Measurements from ENCODE around the gene TNP1.

The TNP1 gene, protein sequence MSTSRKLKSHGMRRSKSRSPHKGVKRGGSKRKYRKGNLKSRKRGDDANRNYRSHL

DNA sequence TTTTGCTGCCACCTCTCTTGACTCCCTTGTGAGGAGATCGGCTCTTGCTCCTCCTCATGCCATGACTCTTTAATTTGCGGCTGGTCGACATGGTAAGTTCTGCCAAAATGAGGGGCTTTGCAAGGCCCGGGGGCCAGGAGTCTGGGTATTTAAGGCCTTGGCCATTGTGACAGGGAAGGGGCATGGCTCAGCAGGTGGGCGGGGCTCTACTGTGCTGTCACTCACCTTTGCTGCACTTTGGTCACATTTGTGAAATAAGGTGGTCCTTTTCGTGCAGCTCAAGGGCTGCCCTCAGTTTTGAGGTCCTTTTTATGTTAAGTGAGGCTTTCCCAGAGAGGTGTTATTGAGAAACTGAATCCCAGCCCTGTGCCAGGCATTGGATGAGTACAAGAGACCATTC, at the start of gene TNP1:
TSS of gene TNP1 (minus strand) at position 121 of the 400 bp plus-strand sequence. CDS start at position 91, 30 bp downstream.
- no peak for DNase-seq (ENCODE audit: low read depth in 2 of 2)

- DNase-seq (ENCODE audit: low read depth in 2 of 2), result no peak
Observed at GRCh38 chr2:216908300-216908699, 48.4 kb upstream of the TNP1 start.

- no peak for DNase-seq (ENCODE audit: low read depth in 2 of 2)
Observed at GRCh38 chr2:216905649-216906329, 45.9 kb upstream of the TNP1 start.

DNA sequence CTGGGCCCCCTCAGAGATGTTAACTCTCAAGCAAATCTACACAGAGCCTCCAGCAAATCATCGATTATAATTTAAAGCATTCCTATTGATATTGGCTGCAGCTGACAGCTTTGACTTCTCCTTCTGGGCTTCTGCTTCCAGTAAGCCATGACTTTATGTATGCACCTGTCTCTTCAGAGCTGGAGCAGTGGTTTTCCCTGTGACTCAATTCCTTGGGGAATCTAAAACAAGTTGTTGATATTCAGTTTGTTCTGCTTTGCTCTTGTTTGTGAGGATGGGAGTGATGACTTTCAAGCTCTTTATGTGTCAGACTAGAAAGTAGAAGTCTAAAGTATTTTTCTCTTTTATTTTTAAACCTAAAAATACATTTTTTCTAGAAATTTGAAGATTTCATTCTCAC, 45.1 kb upstream of the TNP1 start:
- DNase-seq (ENCODE audit: low read depth in 2 of 2), result no peak

- DNase-seq (ENCODE audit: low read depth in 2 of 2), result no peak
Observed at GRCh38 chr2:216904554-216904953, 44.7 kb upstream of the TNP1 start.

DNA sequence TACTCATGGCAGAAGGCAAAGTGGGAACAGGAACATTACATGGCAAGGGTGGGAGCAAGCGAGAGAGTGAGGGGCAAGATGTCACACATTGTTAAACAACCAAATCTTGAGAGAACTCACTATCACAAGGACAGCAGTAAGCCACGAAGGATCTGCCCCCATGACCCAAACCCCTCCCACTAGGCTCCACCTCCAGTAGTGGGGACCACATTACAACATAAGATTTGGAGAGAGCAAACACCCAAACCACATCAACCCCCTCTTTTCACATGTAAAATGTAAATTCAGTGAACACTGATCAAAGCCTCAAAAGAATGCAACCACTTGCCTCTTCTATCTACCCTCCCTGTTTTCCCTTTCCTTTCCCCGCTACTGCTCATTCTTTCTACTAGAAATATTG, 43.6 kb upstream of the TNP1 start:
- DNase-seq (ENCODE audit: low read depth in 2 of 2), result no peak

GRCh38 chr2:216901273-216901672, 41.4 kb upstream of the TNP1 start:
- DNase-seq (ENCODE audit: low read depth in 2 of 2), result no peak

GRCh38 chr2:216900406-216900805, 40.5 kb upstream of the TNP1 start:
- DNase-seq (ENCODE audit: low read depth in 2 of 2), result no peak

DNA sequence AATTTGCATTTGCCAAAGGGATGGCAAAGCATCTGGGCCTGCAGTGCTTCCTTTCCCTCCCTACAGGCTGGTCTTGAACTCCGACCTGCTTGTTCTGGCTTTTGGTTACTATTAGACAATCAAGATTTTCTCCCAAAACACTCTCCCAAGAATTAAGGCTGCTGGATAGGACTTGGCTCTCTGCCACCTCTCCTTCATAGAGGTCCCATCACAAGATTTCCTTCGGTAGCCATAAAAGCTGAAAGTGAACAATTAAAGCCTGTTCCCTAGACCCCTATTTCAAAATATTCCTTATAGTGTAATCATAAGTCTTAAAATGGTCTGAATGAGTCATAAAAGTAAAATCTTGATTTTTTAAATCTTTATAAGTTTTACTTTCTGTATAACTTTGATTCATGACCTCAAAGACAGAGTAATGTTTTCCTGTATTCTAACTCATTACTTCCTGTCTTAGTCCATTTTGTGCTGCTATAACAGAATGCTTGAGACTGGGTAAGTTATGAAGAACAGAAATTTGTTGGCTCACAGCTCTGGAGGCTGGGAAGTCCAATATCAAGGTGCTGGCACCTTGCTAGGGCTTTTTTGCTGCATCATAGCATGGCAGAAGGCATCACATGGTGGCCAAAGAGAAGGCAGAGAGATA, 37.8 kb upstream of the TNP1 start:
- DNase-seq (ENCODE audit: low read depth in 2 of 2), result no peak

DNA sequence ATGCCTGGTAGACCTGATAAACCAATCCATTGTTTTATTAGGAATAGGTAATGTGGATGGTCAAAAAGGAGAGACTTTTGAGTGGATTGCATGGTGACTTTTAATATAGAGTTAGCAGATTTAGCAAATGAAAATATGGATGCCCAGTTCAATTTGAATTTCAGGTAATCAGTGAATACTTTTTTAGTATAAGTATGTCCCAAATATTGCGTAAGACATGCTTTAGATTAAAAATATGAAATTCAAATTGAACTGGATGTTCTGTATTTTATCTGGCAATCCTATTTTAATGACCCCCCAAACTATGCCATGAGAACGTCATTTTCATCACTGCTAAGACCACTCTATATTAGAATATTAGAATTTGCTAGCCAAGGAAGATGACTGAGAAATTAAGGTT, 30.3 kb upstream of the TNP1 start:
- no peak for DNase-seq (ENCODE audit: low read depth in 2 of 2)

DNA sequence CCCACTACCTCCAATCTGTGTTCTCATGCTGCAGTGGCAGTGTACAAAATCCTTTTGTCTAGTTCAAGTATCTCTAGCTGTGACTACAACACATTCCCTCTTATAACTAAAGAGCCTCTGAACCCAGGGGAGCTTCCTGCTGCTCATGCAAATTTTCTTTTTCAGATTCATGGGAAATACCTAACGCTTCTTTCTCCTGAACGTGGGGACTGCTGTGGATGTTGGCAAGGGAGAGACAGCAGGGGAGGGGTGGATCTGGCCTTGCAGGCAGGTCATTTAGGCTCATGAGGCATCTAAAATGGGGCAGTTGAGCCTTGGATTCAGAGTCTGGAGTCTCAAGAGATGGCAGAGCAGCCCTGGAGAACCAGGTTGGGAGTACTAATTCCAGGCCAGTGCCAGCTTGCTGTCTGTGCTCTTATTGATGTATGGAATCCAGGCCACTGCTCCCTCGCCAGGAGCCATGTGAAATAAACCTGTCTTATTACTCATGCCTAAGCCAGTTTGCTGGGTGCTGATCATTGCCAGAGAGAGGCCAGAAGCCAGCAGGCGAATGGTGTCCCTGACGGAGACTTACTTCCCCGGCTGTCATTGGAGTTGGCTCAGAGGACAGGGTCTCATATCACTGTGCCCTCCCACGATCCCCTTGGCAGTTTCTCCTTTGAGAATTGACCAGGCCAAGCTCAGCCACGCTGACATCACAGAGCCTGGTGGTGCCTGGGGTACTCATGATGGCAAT, 29.2 kb upstream of the TNP1 start:
- no peak for DNase-seq (ENCODE audit: low read depth in 2 of 2)

DNA sequence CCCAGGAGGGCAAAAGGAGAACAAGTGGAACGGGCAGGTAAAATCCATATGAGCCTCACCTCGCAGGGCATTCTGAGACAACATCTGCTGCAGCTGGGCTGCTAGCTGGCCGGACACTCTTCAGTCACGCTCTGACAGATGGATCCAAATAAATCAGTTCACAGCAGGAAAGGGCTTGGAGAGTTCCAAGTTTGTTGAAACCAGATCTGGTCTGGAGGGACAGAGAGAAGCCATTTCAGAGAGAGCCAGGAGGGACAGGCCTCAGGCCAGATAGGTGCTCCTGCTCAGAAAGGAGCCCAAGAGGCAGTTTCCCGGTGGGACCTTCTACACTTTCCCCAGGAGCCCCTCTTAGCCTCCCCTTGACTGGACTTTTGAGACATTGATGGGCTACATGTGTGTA, 28.2 kb upstream of the TNP1 start:
- DNase-seq (ENCODE audit: low read depth in 2 of 2), result no peak

GRCh38 chr2:216887138-216887537, 27.3 kb upstream of the TNP1 start:
- DNase-seq (ENCODE audit: low read depth in 2 of 2), result no peak

DNA sequence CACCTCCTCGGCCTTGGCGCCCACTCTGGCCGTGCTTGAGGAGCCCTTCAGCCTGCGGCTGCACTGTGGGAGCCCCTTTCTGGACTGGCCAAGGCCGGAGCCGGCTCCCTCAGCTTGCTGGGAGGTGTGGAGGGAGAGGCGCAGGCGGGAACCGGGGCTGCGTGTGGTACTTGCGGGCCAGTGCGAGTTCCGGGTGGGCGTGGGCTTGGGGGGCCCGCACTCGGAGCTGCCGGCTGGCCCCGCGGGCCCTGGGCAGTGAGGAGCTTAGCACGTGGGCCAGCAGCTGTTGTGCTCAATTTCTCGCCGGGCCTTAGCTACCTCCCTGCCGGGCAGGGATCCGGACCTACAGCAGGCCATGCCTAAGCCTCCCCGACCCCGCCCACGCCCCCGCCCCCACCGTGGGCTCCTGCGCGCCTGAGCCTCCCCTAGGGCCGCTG, 25.3 kb upstream of the TNP1 start:
- no peak for DNase-seq (ENCODE audit: low read depth in 2 of 2)

GRCh38 chr2:216884347-216884746, 24.5 kb upstream of the TNP1 start:
- no peak for DNase-seq (ENCODE audit: low read depth in 2 of 2)

- no peak for DNase-seq (ENCODE audit: low read depth in 2 of 2)
Observed at GRCh38 chr2:216882876-216883275, 23.0 kb upstream of the TNP1 start.

- no peak for DNase-seq (ENCODE audit: low read depth in 2 of 2)
Observed at GRCh38 chr2:216881411-216881810, 21.5 kb upstream of the TNP1 start.

GRCh38 chr2:216880509-216881184, 20.8 kb upstream of the TNP1 start:
- no peak for DNase-seq (ENCODE audit: low read depth in 2 of 2)

- no peak for DNase-seq (ENCODE audit: low read depth in 2 of 2)
Observed at GRCh38 chr2:216879727-216880508, 20.1 kb upstream of the TNP1 start.

DNA sequence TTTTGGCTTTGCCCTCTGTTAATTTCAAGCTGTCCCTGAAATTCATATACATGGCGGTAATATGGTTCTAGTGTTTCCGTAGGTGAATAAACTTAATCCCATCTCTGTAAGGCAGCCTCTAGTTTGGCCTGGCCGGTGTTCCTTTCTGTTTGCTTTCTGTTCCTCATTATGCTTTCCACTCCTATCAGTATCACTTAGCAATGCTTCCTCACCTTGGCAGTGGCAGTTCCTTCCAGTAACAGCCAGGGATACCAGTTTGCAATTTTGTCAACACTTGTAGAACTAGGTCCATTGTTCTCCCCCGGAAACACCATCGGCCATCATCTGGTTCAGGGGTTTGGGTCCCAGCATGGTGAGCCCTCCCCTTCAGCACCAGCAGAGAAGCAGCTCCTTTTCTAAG, 18.2 kb upstream of the TNP1 start:
- DNase-seq (ENCODE audit: low read depth in 2 of 2), result no peak

DNA sequence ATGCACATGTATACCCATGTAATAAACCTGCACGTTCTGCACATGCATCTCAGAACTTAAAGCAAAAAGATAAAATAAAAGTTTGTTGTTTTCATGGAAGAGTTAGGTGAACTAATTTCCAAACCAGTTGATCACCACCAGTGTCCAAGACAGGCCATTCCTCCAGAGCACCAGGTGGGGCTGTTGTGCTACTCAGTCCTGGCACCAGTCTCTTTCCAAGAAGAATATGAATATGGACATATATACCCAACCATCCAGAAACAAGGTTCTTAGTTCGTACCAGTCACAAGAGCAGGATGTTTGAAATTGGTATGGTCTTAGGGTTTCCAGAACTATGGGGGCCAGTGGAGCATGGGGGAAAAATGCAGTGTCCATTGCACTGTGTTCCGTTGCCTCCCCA, 17.2 kb upstream of the TNP1 start:
- no peak for DNase-seq (ENCODE audit: low read depth in 2 of 2)

Measured in stimulated activated CD8-positive, alpha-beta memory T cell treated with anti-CD3 and anti-CD28 coated beads, Interleukin-15, amount 100 ng/mL, for 4 hours (primary cell).